ENCODE results near the gene STPG2. TPM values are rescaled to one million over a fixed set of nuclear protein-coding genes. Genes with fewer than 3 reads are reported as not detected.
"Not testable (repeated sequence)": the region's sequence is repeated elsewhere in the genome, so short reads cannot be mapped to it uniquely, and the experiment has no call there.

Gene STPG2
- total and polyA plus RNA-seq, 3 donors from 2014 or later: 2.6 to 3.7 (median 2.7) TPM

DNA sequence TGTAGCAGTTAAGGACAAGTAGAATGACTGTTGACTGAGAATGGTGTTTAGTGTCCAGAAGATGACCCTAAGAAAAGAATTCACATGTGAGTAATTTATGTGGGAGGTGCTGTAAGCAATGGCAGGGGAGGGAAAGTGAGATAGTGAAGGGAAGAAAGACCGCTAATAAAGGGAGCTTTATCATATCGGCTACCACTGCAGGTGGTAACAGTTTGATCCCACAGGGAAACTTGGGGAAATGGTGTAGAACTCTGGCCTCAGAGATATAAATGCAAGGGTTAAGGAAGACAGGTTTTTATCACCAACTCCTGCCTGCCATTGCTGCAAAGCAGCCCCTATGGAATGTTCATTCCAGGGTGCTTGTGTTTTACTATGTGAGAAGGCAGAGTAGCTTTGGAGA is 489.6 kb downstream of the STPG2 start:
- TF ChIP-seq, protein P1, sequence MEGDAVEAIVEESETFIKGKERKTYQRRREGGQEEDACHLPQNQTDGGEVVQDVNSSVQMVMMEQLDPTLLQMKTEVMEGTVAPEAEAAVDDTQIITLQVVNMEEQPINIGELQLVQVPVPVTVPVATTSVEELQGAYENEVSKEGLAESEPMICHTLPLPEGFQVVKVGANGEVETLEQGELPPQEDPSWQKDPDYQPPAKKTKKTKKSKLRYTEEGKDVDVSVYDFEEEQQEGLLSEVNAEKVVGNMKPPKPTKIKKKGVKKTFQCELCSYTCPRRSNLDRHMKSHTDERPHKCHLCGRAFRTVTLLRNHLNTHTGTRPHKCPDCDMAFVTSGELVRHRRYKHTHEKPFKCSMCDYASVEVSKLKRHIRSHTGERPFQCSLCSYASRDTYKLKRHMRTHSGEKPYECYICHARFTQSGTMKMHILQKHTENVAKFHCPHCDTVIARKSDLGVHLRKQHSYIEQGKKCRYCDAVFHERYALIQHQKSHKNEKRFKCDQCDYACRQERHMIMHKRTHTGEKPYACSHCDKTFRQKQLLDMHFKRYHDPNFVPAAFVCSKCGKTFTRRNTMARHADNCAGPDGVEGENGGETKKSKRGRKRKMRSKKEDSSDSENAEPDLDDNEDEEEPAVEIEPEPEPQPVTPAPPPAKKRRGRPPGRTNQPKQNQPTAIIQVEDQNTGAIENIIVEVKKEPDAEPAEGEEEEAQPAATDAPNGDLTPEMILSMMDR (IDR thresholded peaks at IDR 0.05): no peak
- TF ChIP-seq POLR2A (IDR thresholded peaks at IDR 0.05): no peak
- no peak for DNase-seq
- WGBS, 2 donors: 46 to 48% methylated on average over 2 of the region's 2 CpGs

DNA sequence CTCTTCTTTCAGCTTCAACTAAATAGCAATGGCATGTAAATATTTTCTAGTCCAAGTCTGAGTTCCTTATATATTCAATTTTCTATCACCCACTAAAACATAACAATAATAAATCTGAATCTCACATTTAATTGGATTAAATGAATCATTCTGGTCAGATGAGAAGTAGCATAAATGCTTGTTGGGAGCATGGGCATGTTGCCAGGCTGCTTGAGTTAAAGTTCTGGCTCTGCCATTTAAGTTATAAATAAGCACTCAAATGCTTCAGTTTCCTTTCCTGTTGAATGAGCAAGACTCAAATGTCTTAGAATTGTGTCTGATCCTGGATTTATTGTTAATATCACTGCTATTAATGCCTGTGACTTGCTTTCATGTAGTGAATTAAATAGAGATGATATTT is 496.3 kb downstream of the STPG2 start:
- no peaks in the 10 kb centered on the region for H3K4me1 ChIP-seq
- DNase-seq: peak; percentile 35
- intact Hi-C loops (cut with DNase I; ENCODE audit: low total_unique reads): no loop called here
- H3K27ac ChIP-seq: no peak overlapping the region
- no peak overlapping the region for H3K4me3 ChIP-seq
- TF ChIP-seq, protein P1 (IDR thresholded peaks at IDR 0.05): no peak
- TF ChIP-seq POLR2A (IDR thresholded peaks at IDR 0.05): no peak
- no peaks in the 10 kb centered on the region for H3K9me3 ChIP-seq
- H3K27me3 ChIP-seq: no peaks in the 10 kb centered on the region
- no peaks in the 10 kb centered on the region for H3K36me3 ChIP-seq (ENCODE audit: low read depth, missing control alignments)

More for the DNA sequence above, 489.6 kb downstream of the STPG2 start:
- no peak overlapping the region for H3K4me3 ChIP-seq
- intact Hi-C loops (cut with DNase I; ENCODE audit: low total_unique reads): no loop called here
- H3K27me3 ChIP-seq: no peaks in the 10 kb centered on the region
- H3K4me1 ChIP-seq: no peaks in the 10 kb centered on the region
- H3K36me3 ChIP-seq (ENCODE audit: low read depth, missing control alignments): no peaks in the 10 kb centered on the region
- H3K9me3 ChIP-seq: no peaks in the 10 kb centered on the region
- no peak overlapping the region for H3K27ac ChIP-seq

DNA sequence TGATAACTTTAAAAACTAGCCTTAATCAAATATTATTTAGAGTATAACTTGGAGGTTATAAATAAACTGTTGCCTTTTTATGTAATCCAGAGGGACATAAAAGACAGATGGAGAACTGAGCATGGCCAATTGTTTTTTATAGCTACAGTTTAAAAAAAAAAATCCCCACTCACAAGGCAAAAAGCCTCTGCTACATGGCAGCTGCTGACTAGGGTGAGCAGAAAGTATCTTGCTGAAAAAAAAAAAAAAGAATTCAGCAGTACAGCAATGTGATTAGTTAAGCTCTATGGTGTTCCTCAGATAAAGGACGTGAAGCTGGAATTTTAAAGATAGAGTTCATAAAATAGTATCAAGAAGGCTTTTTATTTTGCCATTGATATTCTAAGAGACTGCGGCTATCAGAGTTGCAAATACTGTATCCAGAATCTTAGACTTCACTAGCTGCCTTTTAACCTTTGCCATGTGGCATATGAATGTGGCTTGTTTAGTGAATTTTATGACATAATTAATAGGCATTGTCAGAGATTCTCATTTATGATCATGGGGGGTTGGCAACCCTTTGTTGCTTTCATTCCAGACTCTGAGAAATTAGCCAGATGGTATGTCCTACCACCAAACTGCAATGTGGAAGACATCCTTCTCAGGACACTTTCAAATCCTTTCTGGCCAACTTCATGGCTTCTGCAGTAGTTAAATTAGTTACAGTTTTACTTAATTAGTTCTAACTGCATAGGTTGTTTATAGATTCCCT is 498.0 kb downstream of the STPG2 start:
- no peak for TF ChIP-seq POLR2A (IDR thresholded peaks at IDR 0.05)
- TF ChIP-seq, protein P1 (IDR thresholded peaks at IDR 0.05): no peak
- Histone ChIP-seq H3K27ac (no peak overlapping the region), H3K27me3 (no peaks in the 10 kb centered on the region), H3K4me1 (no peaks in the 10 kb centered on the region), H3K36me3 (ENCODE audit: low read depth, missing control alignments) (no peaks in the 10 kb centered on the region), H3K4me3 (no peak overlapping the region), H3K9me3 (no peaks in the 10 kb centered on the region)
- no peak for DNase-seq
- intact Hi-C loops (cut with DNase I; ENCODE audit: low total_unique reads): no loop called here
- WGBS, 2 donors: 44 to 51% methylated on average over 2 of the region's 2 CpGs

DNA sequence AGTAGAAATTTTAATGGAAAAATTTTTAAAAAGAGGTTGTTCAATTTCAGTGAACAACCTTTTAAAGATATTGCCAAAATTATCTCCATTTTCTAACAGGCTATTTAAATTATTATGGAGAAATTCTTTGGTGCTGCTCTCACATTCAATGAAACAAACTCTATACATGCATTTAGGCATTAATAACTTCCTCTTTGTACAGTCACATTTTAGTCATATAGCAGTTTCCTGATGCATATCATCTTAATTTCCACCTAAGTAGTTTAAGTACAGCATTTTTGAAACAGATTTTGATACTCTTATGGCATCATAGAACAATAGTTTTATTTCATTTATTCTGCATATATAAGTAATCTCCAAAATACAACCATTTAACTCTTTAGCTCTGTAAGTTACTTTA is 500.1 kb downstream of the STPG2 start:
- TF ChIP-seq, protein P1 (IDR thresholded peaks at IDR 0.05): no peak
- TF ChIP-seq POLR2A (IDR thresholded peaks at IDR 0.05): no peak
- Histone ChIP-seq H3K36me3 (ENCODE audit: low read depth, missing control alignments) (no peaks in the 10 kb centered on the region), H3K27me3 (no peaks in the 10 kb centered on the region), H3K9me3 (no peaks in the 10 kb centered on the region), H3K27ac (no peak overlapping the region), H3K4me3 (no peak overlapping the region), H3K4me1 (no peaks in the 10 kb centered on the region)
- intact Hi-C loops (cut with DNase I; ENCODE audit: low total_unique reads): no loop called here
- no peak for DNase-seq

DNA sequence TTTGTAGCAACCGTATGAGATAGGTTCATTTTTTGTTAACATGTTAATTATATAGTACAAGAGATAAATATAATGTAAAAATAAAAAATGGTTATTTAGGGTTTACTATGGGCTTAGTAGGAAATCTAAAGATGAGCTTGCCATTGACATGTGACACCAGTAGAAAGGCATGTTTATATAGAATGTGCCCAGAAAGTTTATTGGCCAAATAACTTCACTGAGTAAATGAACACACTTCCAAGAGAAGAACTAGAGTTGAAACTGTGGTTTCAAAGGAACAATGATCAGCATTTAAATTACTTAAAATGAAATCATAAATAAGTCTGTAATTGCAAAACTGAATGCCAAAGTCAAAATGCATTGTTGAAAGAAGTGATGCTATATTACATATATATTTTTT is 503.3 kb downstream of the STPG2 start:
- no peak for DNase-seq
- H3K27ac ChIP-seq: no peak overlapping the region
- intact Hi-C loops (cut with DNase I; ENCODE audit: low total_unique reads): no loop called here
- no peaks in the 10 kb centered on the region for H3K27me3 ChIP-seq
- H3K4me1 ChIP-seq: no peaks in the 10 kb centered on the region
- H3K4me3 ChIP-seq: no peak overlapping the region
- no peaks in the 10 kb centered on the region for H3K36me3 ChIP-seq (ENCODE audit: low read depth, missing control alignments)
- TF ChIP-seq, protein P1 (IDR thresholded peaks at IDR 0.05): no peak
- no peak for TF ChIP-seq POLR2A (IDR thresholded peaks at IDR 0.05)
- 91 to 97% methylated on average over 1 of the region's 1 CpG for WGBS, 2 donors
- H3K9me3 ChIP-seq: no peaks in the 10 kb centered on the region

DNA sequence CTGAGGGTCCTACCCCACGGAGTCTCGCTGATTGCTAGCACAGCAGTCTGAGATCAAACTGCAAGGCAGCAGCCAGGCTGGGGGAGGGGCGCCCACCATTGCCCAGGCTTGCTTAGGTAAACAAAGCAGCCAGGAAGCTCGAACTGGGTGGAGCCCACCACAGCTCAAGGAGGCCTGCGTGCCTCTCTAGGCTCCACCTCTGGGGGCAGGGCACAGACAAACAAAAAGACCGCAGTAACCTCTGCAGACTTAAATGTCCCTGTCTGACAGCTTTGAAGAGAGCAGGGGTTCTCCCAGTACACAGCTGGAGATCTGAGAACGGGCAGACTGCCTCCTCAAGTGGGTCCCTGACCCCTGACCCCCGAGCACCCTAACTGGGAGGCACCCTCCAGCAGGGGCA is 509.4 kb downstream of the STPG2 start:
- H3K27ac ChIP-seq; intact Hi-C loops (cut with DNase I; ENCODE audit: low total_unique reads); DNase-seq; H3K4me3 ChIP-seq; H3K4me1 ChIP-seq; H3K36me3 ChIP-seq (ENCODE audit: low read depth, missing control alignments); H3K27me3 ChIP-seq; H3K9me3 ChIP-seq: not testable (repeated sequence)
- WGBS, 2 donors: 72 to 94% methylated on average over 2 to 8 of the region's 8 CpGs
